Measurements from ENCODE around the gene XRCC5. TPM values are rescaled to one million over a fixed set of nuclear protein-coding genes. Genes with fewer than 3 reads are reported as not detected.

The XRCC5 gene
- total and polyA plus RNA-seq, 2 donors (not counting 1 experiment from before 2014, with no cell fraction given), result 45.5 to 198 TPM

- Mint-ChIP-seq H3K27ac (peak overlapping the region; percentile 100), H3K4me3 (peak overlapping the region; percentile 100), H3K27me3 (peaks cover 3% of the 10 kb centered on the region), H3K4me1 (peaks cover 44% of the 10 kb centered on the region), H3K9me3 (ENCODE audit: insufficient read depth) (no peaks in the 10 kb centered on the region)
- DNase-seq (peak; percentile 25), ATAC-seq (ENCODE audit: low read depth) (no peak)
- Histone ChIP-seq H3K9ac (ENCODE audit: low read length) (peak overlapping the region; percentile 97), H3K4me3 (ENCODE audit: control extremely low read depth in 1 of 5, extremely low read depth in 1 of 5, insufficient read depth in 1 of 5, low read depth in 2 of 5, low read length in 4 of 5) (peak overlapping the region; percentile 47 to 95 (median 71)), H3K36me3 (replicated peaks in 1 of 2; ENCODE audit: control extremely low read depth in 1 of 2, control insufficient read depth in 1 of 2, extremely low read depth in 1 of 2, insufficient read depth in 2 of 2, low read length in 1 of 2) (peaks cover 7 to 33% of the 10 kb centered on the region in 2 experiments), H3K27ac (ENCODE audit: low read length in 2 of 2) (peak overlapping the region; percentile 91 to 97), H2AFZ (ENCODE audit: insufficient read depth, low read depth, low read length, poor library complexity, severe bottlenecking) (peak overlapping the region; percentile 26), H3K27me3 (replicated peaks in 1 of 4; ENCODE audit: control extremely low read depth in 1 of 4, control insufficient read depth in 3 of 4, insufficient read depth in 4 of 4, low read length in 3 of 4) (no peaks in the 10 kb centered on the region), H3K79me2 (ENCODE audit: control insufficient read depth, insufficient read depth, low read length) (peaks cover 44% of the 10 kb centered on the region), H3K9me3 (ENCODE audit: control extremely low read depth in 1 of 3, control insufficient read depth in 2 of 3, insufficient read depth in 1 of 3, low read length in 2 of 3) (no peaks in the 10 kb centered on the region), H3K4me1 (ENCODE audit: control insufficient read depth in 2 of 2, insufficient read depth in 2 of 2, low read length in 2 of 2) (peaks cover 22 to 23% of the 10 kb centered on the region in 2 donors), H4K20me1 (ENCODE audit: control insufficient read depth, insufficient read depth, low read length, poor library complexity, severe bottlenecking) (peaks cover 24% of the 10 kb centered on the region), H3K4me2 (replicated peaks; ENCODE audit: low read depth, low read length, poor library complexity, severe bottlenecking) (peak overlapping the region; percentile 79)
- 97% methylated on average over 4 of the region's 6 CpGs for WGBS (ENCODE audit: insufficient coverage)
- POLR2A ChIA-PET, result interaction anchor here (1.0 to 1.8 kb wide), 3 partner anchors 26 to 51 kb away, joined by 3 to 17 read pairs (median 4); partner anchors contain the start of genes PECR and TMEM169
- TF ChIP-seq, protein P1, sequence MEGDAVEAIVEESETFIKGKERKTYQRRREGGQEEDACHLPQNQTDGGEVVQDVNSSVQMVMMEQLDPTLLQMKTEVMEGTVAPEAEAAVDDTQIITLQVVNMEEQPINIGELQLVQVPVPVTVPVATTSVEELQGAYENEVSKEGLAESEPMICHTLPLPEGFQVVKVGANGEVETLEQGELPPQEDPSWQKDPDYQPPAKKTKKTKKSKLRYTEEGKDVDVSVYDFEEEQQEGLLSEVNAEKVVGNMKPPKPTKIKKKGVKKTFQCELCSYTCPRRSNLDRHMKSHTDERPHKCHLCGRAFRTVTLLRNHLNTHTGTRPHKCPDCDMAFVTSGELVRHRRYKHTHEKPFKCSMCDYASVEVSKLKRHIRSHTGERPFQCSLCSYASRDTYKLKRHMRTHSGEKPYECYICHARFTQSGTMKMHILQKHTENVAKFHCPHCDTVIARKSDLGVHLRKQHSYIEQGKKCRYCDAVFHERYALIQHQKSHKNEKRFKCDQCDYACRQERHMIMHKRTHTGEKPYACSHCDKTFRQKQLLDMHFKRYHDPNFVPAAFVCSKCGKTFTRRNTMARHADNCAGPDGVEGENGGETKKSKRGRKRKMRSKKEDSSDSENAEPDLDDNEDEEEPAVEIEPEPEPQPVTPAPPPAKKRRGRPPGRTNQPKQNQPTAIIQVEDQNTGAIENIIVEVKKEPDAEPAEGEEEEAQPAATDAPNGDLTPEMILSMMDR (IDR thresholded peaks at IDR 0.05), result no peak
- no peak for TF ChIP-seq EZH2 (IDR thresholded peaks at IDR 0.05; ENCODE audit: borderline replicate concordance, insufficient read depth, low read depth, low read length, poor library complexity, severe bottlenecking)
- CTCF ChIA-PET, result interaction anchor here (1.0 to 3.5 kb wide), 6 partner anchors 24 to 295 kb away, joined by 3 to 21 read pairs (median 3); no protein-coding TSS in a partner anchor
- intact Hi-C loops (cut with micrococcal nuclease), result loop anchor here (2.0 kb wide), 1 partner anchor 52 kb away; no protein-coding TSS in a partner anchor
Observed at GRCh38 chr2:216108310-216108966, 710 bp upstream of the XRCC5 start.
